ENCODE measurements around the gene SLF2.
"Not testable (repeated sequence)": the region's sequence is repeated elsewhere in the genome, so short reads cannot be mapped to it uniquely, and the experiment has no call there.

The SLF2 gene

GRCh38 chr10:100875484-100876166 is 37.1 kb upstream of the SLF2 start:
- H3K9me3 Mint-ChIP-seq, result no peaks in the 10 kb centered on the region
- H3K27me3 Mint-ChIP-seq, result peaks cover 5% of the 10 kb centered on the region
- H3K4me1 Mint-ChIP-seq, result no peaks in the 10 kb centered on the region
- H3K4me3 Mint-ChIP-seq, result no peak overlapping the region
- H3K36me3 Mint-ChIP-seq, result no peaks in the 10 kb centered on the region
- H3K27ac Mint-ChIP-seq, result no peak overlapping the region

GRCh38 chr10:100876585-100877460 is 35.9 kb upstream of the SLF2 start:
- H3K4me3 Mint-ChIP-seq, result no peak overlapping the region
- no peaks in the 10 kb centered on the region for H3K4me1 Mint-ChIP-seq
- no peak overlapping the region for H3K27ac Mint-ChIP-seq
- H3K9me3 Mint-ChIP-seq, result no peaks in the 10 kb centered on the region
- H3K27me3 Mint-ChIP-seq, result peaks cover 5% of the 10 kb centered on the region
- no peaks in the 10 kb centered on the region for H3K36me3 Mint-ChIP-seq

- Mint-ChIP-seq H3K9me3 (no peaks in the 10 kb centered on the region), H3K27me3 (peaks cover 5% of the 10 kb centered on the region), H3K36me3 (no peaks in the 10 kb centered on the region), H3K27ac (no peak overlapping the region), H3K4me3 (no peak overlapping the region), H3K4me1 (no peaks in the 10 kb centered on the region)
Observed at GRCh38 chr10:100877461-100877850, 35.3 kb upstream of the SLF2 start.

GRCh38 chr10:100878291-100878910 is 34.4 kb upstream of the SLF2 start:
- Mint-ChIP-seq H3K27ac (no peak overlapping the region), H3K9me3 (no peaks in the 10 kb centered on the region), H3K36me3 (no peaks in the 10 kb centered on the region), H3K4me3 (no peak overlapping the region), H3K27me3 (peaks cover 5% of the 10 kb centered on the region), H3K4me1 (no peaks in the 10 kb centered on the region)

GRCh38 chr10:100879741-100880360 is 32.9 kb upstream of the SLF2 start:
- Mint-ChIP-seq H3K36me3 (no peaks in the 10 kb centered on the region), H3K9me3 (no peaks in the 10 kb centered on the region), H3K27me3 (peaks cover 5% of the 10 kb centered on the region), H3K4me1 (no peaks in the 10 kb centered on the region), H3K27ac (no peak overlapping the region), H3K4me3 (no peak overlapping the region)

GRCh38 chr10:100881556-100882213 is 31.1 kb upstream of the SLF2 start:
- no peak overlapping the region for H3K27ac Mint-ChIP-seq
- H3K36me3 Mint-ChIP-seq, result no peaks in the 10 kb centered on the region
- peaks cover 5% of the 10 kb centered on the region for H3K27me3 Mint-ChIP-seq
- H3K4me1 Mint-ChIP-seq, result no peaks in the 10 kb centered on the region
- no peaks in the 10 kb centered on the region for H3K9me3 Mint-ChIP-seq
- no peak overlapping the region for H3K4me3 Mint-ChIP-seq

GRCh38 chr10:100882252-100882651 is 30.5 kb upstream of the SLF2 start:
- peaks cover 3% of the 10 kb centered on the region for H3K27me3 Mint-ChIP-seq
- no peaks in the 10 kb centered on the region for H3K4me1 Mint-ChIP-seq
- no peaks in the 10 kb centered on the region for H3K9me3 Mint-ChIP-seq
- H3K36me3 Mint-ChIP-seq, result no peaks in the 10 kb centered on the region
- H3K27ac Mint-ChIP-seq, result no peak overlapping the region
- H3K4me3 Mint-ChIP-seq, result no peak overlapping the region

- Mint-ChIP-seq H3K27me3 (peaks cover under 1% of the 10 kb centered on the region), H3K4me3 (no peak overlapping the region), H3K9me3 (no peaks in the 10 kb centered on the region), H3K36me3 (no peaks in the 10 kb centered on the region), H3K27ac (no peak overlapping the region), H3K4me1 (no peaks in the 10 kb centered on the region)
Observed at GRCh38 chr10:100882671-100883311, 30.0 kb upstream of the SLF2 start.

- Mint-ChIP-seq H3K4me3 (no peak overlapping the region), H3K9me3 (no peaks in the 10 kb centered on the region), H3K27ac (no peak overlapping the region), H3K36me3 (no peaks in the 10 kb centered on the region), H3K27me3 (no peaks in the 10 kb centered on the region), H3K4me1 (no peaks in the 10 kb centered on the region)
Observed at GRCh38 chr10:100883312-100883821, 29.4 kb upstream of the SLF2 start.

GRCh38 chr10:100885611-100886010 is 27.2 kb upstream of the SLF2 start:
- H3K4me3 Mint-ChIP-seq, H3K9me3 Mint-ChIP-seq, H3K27ac Mint-ChIP-seq, H3K27me3 Mint-ChIP-seq, H3K36me3 Mint-ChIP-seq, H3K4me1 Mint-ChIP-seq: not testable (repeated sequence)

- no peak overlapping the region for H3K27ac Mint-ChIP-seq
- peaks cover 3% of the 10 kb centered on the region for H3K27me3 Mint-ChIP-seq
- no peaks in the 10 kb centered on the region for H3K4me1 Mint-ChIP-seq
- no peaks in the 10 kb centered on the region for H3K36me3 Mint-ChIP-seq
- no peaks in the 10 kb centered on the region for H3K9me3 Mint-ChIP-seq
- no peak overlapping the region for H3K4me3 Mint-ChIP-seq
Observed at GRCh38 chr10:100886091-100886490, 26.7 kb upstream of the SLF2 start.

- no peaks in the 10 kb centered on the region for H3K36me3 Mint-ChIP-seq
- no peak overlapping the region for H3K4me3 Mint-ChIP-seq
- H3K27me3 Mint-ChIP-seq, result peaks cover 3% of the 10 kb centered on the region
- H3K27ac Mint-ChIP-seq, result no peak overlapping the region
- H3K4me1 Mint-ChIP-seq, result no peaks in the 10 kb centered on the region
- no peaks in the 10 kb centered on the region for H3K9me3 Mint-ChIP-seq
Observed at GRCh38 chr10:100886521-100886920, 26.2 kb upstream of the SLF2 start.

- H3K9me3 Mint-ChIP-seq, result no peaks in the 10 kb centered on the region
- no peak overlapping the region for H3K4me3 Mint-ChIP-seq
- peaks cover 3% of the 10 kb centered on the region for H3K27me3 Mint-ChIP-seq
- no peaks in the 10 kb centered on the region for H3K36me3 Mint-ChIP-seq
- no peaks in the 10 kb centered on the region for H3K4me1 Mint-ChIP-seq
- H3K27ac Mint-ChIP-seq, result no peak overlapping the region
Observed at GRCh38 chr10:100886963-100887362, 25.8 kb upstream of the SLF2 start.

GRCh38 chr10:100887761-100888296 is 24.9 kb upstream of the SLF2 start:
- no peaks in the 10 kb centered on the region for H3K9me3 Mint-ChIP-seq
- no peak overlapping the region for H3K27ac Mint-ChIP-seq
- H3K27me3 Mint-ChIP-seq, result peaks cover 6% of the 10 kb centered on the region
- H3K4me1 Mint-ChIP-seq, result no peaks in the 10 kb centered on the region
- no peak overlapping the region for H3K4me3 Mint-ChIP-seq
- no peaks in the 10 kb centered on the region for H3K36me3 Mint-ChIP-seq
